Purkinje cell (primary cell): ENCODE data around the gene TTC34. TPM values are rescaled to one million over a fixed set of nuclear protein-coding genes. Genes with fewer than 3 reads are reported as not detected.

Experiments used
- polyA plus RNA-seq: library from polyadenylated mRNA; unstranded; fragments of >200 nt; fragmentation: Nextera tagmentation; gene quantifications from 2 replicates; pipeline ENCODE4 v1.2.1, GENCODE V29; 2014

Gene TTC34, protein sequence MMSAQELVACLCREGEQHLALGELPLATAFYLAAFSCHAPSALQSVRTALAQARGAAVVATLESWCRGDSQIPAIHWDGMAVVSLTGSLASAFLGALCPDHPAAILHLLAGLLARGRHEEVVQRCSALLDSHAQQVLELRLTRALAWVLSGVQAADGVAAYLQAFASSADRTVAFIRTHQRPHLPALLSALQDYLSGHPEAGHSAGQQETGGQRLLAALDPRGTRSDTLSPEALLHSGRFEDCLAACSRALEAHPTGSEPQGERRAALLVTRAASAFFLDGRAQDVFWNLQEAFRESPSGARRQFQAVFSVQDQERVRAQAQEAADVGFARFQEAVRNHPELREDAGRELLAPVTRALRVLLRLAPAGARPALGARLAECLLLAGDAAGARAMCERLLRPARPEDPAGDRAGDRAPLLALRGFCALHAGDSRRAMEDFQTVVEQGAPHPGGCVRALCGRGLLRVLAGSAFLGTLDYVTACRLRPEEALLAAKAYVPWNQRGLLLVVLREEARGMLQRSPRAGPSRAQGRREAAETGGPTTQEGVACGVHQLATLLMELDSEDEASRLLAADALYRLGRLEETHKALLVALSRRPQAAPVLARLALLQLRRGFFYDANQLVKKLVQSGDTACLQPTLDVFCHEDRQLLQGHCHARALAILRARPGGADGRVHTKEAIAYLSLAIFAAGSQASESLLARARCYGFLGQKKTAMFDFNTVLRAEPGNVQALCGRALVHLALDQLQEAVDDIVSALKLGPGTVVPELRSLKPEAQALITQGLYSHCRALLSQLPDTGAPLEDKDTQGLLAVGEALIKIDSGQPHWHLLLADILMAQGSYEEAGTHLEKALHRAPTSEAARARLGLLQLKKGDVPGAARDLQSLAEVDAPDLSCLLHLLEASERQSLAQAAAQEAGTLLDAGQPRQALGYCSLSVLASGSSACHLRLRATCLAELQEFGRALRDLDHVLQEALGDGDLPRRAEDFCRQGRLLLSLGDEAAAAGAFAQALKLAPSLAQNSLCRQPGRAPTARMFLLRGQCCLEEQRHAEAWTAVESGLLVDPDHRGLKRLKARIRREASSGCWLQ
- 0.04 and 0.55 TPM in 2 replicates for polyA plus RNA-seq

DNA sequence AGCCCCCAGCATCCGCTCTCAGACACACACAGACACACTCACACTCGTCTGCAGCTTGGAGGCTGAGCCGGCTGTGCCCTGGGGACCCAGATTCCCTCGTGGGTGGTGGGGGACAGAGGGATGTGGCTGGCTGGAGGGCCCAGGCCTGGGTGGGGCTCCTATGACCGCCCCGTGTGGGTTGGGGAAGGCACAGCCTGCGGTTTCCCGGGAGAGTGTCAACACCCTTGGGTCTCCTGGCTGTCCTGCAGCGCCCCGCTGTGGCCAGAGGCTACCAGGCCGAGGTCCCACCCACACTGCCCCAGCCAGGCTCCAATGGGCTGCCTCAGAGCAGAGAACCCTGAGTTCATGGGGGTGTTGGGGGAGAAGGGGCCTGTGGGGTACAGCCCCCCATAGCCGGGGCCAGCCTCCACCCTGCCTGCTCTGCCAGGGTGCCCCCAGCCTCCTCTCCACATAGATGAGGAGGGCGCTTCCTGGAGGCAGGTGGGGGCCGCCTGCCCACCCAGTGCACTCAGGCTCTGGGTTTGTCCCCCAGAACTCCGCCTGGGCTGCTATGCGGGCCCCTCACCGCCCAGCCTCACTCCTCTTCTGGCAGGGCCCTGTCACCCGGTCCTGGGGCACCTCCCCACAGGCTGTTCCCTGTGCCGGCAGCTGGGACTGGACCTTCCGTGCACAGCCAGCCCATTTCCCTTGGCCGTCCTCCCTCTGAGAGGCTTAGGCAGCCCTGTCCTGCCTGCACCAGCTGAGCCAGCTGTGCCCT, at the start of gene TTC34:
Gene TTC34, minus strand, starts transcription at position 159 of the 757 bp plus-strand sequence. CDS start 866 bp downstream, outside the sequence.

DNA sequence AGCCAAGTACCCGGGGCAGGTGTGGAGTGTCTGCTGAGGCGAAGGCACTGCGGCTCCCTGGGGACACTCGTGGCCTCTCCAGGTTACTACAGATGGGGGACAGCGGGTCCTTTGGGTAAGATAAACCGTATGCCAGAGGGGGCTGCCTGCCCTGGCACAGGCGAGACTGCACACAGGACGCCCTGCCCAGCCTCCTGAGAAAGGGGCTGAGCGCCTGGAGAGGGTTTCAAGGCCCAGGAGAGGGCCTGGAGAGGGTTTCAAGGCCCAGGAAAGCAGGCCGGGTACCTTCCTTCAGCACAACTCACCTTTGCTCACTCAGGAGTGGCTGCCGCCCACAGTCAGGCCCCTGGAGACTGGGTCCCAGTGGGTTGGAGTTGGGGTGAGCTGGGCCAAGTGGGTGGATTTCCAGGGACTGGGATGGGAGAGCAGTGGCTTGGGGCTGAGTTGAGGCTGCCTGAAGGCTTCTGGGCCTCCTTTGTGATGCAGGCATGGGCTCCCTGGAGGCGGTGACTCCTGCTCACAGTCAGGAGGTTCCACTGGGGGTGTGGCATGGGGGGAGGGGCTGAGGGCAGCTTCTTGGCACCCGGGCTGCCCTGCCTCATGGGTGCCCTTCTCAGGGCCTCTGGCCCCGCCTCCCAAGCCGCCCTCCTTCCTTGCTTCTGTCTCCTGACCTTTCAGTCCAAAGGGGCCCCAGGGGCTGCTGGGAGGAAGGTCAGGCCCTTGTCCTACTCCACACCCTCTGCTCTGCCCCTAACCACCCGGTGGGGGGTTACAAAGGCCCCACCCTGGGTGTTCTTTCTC, 168.7 kb downstream of the TTC34 start, which contains the start of gene MMEL1:
Gene MMEL1, minus strand, starts transcription at position 456 of the 801 bp plus-strand sequence. CDS start 3,532 bp downstream, outside the sequence.

DNA sequence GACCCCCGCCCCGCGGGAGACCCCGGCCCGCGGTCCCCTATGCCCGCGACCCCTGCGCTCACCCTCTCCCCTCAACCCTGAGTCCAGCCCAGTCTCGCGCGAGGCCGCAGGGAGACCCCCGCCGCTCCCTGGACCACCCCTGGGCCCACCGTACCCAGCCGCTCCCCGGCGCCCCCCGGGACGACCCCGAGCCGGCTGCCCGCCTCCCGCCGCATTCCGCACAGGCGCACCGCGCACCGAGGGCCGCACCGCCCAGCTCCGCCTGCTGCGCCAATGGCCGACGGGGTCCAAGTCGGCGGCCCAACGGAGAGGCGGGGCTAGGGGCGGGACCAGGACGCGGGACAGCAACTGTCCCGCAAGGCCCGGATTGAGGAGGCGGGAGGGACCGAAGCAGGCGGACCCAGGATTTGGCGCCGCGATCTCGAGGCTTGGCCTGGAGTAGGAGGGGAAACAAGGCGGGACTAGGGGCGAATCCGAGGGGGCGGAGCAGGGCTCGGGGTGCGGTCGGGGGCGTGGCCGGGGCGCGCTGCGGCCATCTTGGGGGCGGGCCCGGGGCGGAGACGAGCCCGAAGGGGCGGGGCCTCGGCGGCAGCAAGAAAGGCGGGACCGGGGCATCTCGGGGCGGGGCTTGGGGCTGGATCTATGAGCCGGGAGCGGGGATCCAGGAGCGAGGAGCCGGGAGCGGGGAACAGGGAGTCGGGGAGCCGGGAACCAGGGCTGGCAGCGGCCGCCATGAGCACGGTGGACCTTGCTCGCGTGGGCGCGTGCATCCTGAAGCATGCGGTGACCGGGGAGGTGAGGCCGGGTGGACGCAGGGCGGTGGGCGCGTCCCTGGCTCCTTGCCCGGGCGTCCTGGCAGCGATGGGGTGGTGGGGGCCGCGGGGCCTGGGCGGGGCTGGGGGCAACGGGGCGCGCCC, 215.1 kb downstream of the TTC34 start, which contains the start of gene PRXL2B:
Gene PRXL2B, plus strand, starts transcription at position 624 of the 917 bp plus-strand sequence. Its CDS starts 109 bp downstream, at position 733.

Other genes starting within 250 kb of the TTC34 start
- gene TNFRSF14, start 245.3 kb downstream of the TTC34 start, polyA plus RNA-seq = not detected in 2 replicates
- gene PRXL2B, start 214.9 kb downstream of the TTC34 start, polyA plus RNA-seq = 2.9 and 4.3 TPM in 2 replicates
- not detected in 2 replicates for gene MMEL1, start 168.7 kb downstream of the TTC34 start, polyA plus RNA-seq
- gene ACTRT2, start 219.8 kb upstream of the TTC34 start, polyA plus RNA-seq = not detected in 2 replicates